Measurements from ENCODE around the gene IGSF23.
"Not testable (repeated sequence)": the region's sequence is repeated elsewhere in the genome, so short reads cannot be mapped to it uniquely, and the experiment has no call there.

IGSF23 gene

DNA sequence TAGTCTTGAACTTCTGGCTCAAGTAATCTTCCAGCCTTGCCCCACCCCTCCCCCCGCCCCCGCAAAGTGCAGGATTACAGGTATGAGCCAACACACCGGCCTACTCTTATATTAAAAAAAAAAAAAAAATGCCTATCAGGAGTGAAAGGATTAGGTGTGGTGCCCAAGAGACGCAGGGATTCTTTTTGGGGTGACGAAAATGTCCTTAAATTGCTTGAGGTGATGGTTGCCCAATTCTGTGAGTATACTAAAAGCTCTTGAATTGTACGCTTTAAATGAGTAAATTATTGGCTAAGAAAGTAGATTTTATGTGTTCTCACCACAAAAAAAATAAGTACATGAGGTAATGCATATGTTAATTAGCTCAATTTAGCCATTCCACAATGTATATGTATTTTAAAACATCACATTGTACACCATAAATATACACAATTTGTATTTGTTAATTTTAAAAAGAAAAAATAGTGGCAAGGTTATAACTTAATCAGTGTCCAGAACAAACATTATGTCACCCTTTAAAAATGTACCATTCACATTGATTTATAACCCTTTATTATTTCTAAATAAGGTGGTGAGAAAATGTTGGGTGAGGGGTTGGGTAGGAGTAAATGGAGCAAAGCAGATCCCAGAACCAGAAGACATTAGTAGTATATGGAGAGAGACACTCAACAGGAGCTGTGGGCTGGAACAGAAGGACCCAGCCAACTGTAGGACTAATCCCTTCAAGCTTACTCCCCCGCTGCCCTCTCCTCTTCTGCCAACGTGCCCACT lies 3.9 kb downstream of the IGSF23 start:
- DNase-seq, result no peak

DNA sequence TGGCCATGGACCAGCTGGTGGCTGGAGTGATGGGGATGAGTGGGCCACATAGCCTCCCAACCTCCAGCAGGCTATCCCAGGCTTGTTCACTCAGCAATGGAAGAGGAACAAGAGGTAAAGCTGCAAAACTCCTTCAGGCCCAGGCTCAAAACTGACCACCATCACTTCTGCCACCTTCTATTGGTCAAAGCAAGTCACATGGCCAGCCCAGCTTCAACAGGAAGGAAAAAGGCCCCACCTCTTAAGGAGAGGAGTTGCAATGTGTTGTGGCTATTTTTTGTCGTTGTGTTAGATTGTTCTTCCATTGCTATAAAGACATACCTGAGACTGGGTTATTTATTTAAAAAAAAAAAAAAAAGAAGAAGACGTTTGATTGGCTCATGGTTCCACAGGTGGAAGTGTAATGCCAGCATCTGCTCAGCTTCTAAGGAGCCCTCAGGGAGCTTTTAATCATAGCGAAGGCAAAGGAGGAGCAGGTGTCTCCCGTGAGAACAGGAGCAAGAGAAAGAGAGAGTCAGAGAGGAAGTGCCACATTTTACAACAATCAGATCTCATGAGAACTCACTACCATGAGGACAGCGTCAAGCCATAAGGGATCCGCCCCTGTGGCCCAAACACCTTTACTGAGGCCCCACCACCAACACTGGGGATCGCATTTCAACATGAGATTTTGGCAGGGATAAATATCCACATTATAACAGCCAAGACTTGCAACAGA lies 5.4 kb downstream of the IGSF23 start:
- DNase-seq, result no peak

DNA sequence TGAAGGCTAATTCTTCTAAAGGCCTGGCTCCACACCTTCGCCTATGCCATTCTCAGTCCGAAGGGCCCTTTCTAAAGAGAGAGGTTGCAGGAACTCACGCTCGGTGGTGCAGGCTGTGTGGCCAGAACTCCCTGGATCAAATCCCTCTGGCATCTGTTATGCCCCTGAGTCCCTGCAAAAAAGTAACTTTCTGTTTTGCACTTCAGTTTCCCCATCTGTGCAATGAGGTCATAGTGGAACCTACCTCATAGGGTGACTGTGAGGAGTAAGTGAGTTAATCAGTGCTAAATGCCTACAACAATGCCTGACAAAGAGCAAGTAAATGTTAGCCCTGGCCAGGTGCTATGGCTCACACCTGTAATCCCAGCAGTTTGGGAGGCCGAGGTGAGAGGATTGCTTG lies 7.3 kb downstream of the IGSF23 start:
- no peak for DNase-seq

DNA sequence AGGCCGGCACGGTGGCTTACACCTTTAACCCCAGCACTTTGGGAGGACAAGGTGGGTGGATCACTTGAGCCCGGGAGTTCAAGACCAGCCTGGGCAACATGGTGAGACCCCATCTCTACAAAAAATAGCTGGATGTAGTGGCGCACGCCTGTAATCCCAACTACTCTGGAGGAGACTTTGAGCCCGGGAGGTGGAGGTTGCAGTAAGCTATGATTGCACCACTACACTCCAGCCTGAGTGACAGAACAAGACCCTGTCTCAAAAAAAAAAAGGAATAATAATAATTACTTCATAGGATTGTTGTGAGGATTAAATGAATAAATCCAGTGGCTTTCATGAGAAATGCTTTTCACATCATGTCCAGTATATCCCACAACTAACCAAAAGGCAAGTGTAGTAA lies 8.0 kb downstream of the IGSF23 start:
- DNase-seq, result no peak

DNA sequence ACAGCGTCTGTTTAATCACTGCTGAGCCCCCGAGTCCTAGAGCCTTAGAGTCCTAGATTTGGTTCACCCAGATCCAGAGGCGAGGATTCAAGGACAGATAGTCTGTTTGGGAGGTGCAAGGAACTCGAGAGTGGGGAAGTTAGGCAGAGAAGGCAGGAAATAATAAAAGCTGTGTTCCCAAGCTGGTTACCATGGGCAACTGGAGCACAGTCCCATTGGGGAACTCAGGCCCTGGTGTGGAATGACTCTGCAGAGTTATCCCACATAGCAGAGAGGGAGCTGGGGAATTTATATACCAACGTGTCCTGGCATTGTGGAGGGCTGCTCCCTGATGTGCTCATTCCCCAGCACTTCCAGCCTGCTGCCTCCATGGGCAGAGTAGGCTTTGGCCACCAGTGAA lies 9.7 kb downstream of the IGSF23 start:
- DNase-seq, result no peak

DNA sequence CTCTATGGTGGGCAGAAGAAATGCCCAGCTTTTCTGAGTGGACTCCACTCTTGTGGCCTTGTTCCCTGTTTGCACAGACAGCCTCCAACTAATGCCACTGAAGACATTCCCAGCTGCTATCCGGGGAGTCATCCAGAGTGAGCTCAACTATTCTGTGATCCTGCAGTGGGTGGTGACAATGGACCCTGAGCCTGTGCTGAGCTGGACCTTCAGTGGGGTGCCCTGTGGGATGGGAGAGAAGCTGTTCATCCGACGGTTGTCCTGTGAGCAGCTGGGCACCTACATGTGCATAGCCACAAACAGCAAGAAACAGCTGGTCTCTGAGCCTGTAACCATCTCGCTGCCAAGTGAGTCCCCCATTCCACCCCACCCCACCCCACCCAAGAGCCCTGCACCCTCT lies 10.3 kb downstream of the IGSF23 start:
- DNase-seq, result no peak

DNA sequence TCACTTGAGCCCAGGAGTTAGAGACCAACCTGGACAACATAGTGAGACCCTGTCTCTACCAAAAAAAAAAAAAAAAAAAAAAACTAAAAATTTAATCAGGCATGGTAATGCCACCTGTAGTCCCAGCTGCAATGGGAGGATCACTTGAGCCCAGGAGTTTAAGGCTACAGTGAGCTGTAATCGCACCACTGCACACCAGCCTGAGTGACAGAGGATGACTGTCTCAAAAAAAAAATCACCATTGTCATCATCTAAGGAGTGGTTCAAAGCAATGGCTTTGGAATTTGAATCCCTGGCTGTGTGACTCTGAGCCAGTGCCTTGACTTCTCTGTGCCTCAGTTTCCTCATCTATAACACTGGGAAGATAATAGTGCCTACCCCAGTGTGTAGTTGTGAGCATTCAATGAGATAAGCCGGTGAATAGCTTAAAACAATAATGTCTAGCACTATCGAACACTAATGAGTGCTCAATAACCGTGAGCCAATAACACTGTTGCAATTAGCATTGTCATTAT lies 11.5 kb downstream of the IGSF23 start:
- no peak for DNase-seq

DNA sequence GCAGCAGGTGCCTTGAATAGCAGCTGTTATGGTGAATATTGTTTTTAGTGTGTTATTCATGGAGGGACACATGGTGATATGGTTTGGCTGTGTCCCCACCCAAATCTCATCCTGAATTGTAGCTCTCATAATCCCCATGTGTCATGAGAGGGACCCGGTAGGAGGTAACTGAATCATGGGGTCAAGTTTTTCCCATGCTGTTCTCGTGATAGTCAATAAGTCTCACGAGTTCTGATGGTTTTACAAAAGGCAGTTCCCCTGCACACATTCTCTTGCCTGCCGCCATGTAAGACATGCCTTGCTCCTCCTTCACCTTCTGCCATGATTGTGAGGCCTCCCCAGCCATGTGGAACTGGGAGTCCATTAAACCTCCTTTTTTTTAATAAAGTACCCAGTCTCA lies 12.3 kb downstream of the IGSF23 start:
- not testable (repeated sequence) for DNase-seq

DNA sequence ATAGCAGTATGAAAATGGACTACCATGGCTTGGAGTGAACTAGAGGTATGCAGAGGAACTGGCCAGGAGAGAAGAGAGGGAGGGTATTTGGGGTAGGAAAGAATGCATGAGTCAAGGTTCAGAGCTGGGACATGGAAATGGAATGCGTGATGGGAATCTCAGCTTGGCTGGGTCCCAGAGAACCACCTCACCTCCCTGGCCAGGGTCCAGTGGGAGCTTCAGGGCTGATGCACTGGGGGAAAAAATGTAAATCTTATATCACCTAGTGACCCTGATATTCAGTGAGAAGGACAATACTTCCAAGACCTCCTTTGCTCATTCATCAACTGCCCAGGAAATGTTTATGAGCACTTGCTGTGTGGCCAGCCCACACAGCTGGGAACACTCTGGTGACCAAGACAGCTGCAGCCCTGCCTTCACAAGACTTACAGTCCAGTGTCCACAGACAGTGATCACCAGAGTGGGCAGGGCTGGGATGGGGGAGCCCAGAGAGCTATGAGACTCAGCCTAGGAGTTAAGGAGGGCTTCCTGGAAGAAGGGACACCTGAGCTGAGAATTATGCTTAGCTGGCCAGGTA lies 12.8 kb downstream of the IGSF23 start:
- no peak for DNase-seq

DNA sequence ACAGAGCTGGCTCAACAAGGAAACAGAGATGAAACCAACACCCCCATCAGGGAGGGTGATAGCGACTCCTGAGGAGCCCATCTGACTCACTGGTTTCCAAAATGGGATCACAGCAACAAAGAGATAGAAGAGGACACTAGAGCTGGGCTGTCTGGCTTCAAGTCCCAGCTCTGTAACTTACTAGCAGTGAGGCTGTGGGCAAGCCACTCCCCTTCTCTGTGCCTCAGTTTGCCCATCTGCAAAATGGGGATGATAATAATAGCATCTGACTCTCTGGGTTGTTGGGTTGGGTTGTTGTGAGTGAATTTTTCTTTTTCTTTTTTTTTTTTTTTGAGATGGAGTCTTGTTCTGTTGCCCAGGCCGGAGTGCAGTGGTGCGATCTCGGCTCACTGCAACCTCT lies 14.3 kb downstream of the IGSF23 start:
- DNase-seq, result no peak

DNA sequence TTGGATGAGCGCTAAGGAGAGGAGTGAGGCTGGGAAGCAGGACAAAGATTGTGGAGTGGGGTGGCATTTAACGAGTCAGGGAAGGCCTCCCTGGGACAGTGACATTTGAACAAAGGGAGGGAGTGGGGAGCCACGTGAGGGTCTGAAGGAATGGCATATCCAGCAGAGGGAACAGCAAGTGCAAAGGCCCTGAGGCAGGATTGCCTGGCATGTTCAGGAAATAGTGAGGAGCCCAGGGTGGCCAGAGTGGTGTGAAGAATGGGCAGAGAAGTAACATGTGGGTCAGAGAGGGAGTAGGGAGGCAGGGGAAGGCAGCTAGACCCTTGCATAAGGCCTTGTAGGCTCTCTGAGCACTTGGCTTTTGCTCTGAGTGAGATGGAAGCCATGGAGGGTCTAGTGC lies 15.4 kb downstream of the IGSF23 start:
- no peak for DNase-seq

DNA sequence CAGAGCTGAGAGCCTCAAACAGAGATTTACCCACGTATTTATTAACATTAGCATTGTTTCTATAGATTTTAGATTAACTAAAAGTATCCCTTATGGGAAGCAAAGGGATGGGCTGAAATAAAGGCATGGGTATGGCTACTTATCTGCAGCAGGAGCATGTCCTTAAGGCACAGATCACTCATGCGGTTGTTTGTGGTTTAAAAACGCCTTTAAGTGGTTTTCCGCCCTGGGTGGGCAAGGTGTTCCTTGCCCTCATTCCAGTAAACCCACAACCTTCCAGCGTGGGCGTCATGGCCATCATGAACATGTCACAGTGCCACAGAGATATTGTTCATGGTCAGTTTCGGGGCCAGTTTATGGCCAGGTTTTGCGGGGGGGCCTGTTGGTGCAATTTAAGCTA lies 18.2 kb downstream of the IGSF23 start:
- DNase-seq, result not testable (repeated sequence)

DNA sequence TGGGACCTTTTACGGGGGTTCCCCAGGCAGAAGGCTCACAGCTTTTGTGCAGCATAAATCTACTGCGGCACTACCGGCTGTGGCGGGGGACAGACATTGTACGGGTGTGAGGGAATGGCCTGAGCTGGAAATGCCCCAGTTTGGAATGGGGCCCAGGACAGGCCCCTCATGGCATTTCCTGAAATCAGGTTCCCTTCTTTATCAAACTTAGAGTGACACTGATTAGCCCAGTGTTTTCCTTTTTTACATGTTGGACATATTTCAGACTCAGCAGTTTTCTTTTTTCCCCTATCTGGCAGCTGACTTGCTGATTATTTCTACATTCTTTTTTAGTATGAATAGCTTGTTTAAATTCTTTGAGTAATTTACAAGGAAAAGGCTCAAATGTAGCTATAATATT lies 20.7 kb downstream of the IGSF23 start:
- DNase-seq, result not testable (repeated sequence)

DNA sequence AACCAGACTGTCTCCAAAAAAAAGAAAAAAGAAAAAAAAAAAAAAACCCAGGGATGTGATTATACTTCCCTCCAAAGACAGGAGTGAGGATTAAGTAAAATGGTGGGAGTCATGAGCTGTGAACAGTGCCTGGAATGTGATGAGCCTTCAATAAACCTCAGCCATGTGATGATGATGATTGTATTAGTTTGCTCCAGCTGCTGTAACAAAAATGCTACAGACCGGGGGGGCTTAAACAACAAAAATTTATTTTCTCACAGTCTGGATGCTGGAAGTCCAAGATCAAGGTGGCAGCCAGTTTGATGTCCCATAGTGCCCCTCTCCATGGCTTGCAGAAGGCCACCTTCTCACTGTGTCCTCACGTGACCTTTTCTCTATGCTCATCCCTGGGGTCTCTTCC lies 21.4 kb downstream of the IGSF23 start:
- no peak for DNase-seq

DNA sequence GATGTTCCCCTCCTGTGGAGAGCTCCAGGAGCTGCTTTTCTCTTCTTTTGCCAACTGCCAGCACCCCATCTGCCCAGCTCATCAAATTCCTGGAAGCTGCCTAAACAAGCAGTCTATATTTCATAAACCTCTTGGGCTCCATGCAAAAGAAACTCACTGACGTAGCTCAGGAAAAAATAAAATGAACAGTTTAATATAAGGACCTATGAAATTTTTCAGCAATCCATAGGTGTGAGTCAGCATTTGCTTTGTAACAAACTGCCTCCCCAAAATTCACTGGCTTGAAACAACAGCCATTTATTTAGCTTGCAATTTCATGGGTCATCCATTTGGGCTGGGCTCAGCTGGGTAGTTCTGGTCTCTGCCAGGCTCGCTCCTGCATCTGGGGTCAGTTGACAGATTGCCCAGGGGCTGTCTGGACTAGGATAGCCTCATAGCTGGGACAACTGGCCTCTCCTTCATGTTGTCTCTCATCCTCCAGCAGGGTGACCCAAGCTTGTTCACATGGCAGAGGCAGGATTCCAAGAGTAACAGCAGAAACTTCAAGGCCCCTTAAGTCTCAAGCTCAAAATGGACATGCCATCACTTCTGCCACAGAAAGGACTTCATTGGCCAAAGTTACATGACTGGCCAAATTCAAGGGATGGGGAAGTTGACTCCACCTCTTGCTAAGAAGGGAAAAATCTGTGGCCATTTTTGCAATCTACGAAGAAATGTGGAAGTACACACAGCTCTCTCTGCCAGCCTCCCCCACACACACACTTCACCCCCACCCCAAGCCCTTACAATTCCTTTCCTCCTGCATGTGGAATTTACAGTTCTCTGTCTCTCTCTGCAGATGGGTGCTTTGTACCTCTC lies 22.4 kb downstream of the IGSF23 start:
- DNase-seq, result no peak

DNA sequence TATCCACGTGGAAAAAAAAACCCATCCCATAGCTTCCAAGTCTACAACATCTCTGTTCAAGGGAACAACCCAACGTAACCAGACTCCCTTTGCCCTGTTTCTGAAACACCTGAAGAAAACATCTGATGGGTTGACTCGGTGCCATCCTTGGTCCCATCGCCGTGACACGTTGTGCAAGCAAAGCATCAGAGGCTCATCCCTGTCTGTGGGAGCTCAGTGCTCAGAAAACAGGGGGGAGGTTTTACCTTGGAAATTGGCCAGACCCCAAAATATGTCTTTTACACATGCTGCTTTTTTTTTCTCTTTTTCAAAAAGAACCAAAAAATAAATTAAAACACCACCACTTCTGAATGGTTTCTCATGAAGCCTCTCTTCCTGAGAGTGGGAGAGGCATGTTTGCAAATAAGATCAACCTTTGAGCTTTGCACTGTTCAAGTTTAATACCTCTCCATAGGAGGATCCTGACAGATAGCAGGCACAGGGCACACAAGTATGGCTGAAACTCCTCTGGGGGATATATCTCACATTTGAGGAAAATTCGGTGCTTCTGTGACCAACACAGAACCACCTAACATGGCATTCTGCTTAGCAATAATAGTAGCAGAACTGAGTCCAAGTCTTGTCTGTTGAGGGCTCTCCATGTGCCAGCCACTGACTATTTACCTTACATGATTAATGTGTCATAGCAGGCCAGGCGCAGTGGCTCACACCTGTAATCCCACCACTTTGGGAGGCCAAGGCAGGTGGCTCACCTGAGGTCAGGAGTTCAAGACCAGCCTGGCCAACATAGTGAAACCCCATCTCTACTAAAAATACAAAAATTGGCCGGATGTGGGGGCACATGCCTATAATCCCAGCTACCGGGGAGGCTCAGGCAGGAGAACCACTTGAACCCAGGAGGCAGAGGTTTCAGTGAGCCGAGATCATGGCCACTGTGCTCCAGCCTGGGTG lies 23.4 kb downstream of the IGSF23 start:
- no peak for DNase-seq

DNA sequence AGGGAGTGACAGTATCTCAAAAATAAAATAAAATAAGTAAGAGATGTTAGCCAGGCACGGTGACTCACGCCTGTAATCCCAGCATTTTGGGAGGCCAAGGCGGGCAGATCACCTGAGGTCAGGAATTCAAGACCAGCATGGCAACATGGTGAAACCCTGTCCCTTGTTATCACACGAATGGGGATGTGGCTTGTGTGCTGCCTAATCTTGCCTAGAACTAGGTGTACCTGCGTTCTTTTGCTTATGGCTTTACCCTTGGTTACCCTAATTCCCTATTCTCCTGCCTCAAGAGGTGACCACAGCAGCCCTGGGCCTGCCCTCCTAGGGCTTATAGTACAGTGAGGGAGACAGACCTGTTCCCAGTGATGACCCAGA lies 24.0 kb downstream of the IGSF23 start:
- no peak for DNase-seq

DNA sequence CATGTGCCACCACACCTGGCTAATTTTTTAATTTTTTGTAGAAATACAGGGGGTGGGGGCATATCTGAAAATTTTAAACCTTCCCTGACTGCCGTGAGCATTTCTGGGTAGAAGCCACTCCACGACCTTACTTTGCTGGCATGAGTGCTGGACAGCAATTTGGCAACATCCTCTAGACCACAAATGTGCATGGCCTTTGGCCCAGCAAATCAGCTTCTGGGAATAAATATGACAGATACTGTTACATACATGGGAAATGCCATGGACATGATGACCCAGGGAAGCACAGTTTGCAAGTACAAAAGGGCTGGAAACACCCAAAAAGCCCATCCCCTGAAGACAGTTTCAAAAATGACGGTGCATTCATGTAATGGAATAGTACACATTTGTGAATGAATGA lies 27.2 kb downstream of the IGSF23 start:
- DNase-seq, result no peak

DNA sequence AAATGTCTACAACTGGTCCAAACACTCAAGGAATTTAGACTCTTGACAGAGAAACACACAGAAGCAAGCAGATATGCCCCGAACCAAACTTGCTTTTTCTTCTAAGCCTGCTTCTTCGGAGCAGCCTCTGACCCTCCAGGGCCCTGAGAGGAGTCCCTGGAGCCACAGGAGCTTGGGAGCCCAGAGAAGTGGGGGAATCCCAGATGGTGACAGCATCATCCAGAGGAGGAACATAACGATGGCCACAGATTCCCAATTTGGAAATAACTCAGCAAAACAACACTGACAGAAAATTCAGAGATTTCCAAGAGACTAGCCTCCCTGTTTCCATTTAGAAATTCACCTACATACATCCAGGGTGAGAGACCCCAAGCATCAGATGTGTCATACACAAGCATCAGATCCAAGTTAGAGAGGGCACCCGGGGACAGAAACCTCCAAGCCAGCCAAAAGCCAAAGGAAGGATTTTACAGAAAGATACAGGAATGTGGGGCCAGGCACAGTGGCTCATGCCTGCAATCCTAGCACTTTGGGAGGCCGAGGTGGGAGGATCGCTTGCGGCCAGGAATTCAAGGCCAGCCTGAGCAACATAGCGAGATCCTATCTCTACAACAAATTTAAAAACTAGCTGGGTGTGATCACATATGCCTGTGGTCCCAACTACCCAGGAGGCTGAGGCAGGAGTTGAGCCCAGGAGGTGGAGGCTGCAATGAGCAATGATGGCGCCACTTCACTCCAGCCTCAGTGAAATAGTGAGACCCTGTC lies 28.3 kb downstream of the IGSF23 start:
- DNase-seq, result no peak

DNA sequence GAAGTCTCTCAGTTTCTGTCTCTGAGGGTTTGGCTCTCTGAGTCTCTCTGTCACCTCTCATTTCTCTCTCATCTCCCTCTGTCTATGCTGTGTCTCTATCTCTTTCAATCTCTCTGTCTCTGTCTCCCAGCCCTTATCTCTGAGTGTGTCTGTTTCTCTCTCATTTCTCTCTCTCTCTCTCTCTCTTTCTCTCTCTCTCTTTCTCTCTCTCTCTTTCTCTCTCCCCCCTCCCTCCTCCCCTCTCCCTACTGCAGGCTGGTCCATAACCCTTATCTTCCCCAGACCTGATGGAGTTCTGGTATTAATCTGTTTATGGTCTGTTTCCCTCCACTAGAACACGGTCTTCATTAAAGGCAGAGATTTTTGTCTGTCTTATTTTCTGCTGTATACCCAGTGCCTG lies 29.0 kb downstream of the IGSF23 start:
- DNase-seq, result no peak

Measured in NCI-H2081 treated with DMSO at 0.1 percent for 48 hours (cell line).